Measurements from ENCODE around the gene GPER1.
"Not testable (repeated sequence)": the region's sequence is repeated elsewhere in the genome, so short reads cannot be mapped to it uniquely, and the experiment has no call there.

The GPER1 gene

GRCh38 chr7:1112109-1112508 is 24.2 kb downstream of the GPER1 start:
- H3K27me3 Mint-ChIP-seq (ENCODE audit: low read depth) = peaks cover 4% of the 10 kb centered on the region
- no peaks in the 10 kb centered on the region for H3K9me3 Mint-ChIP-seq
- H3K36me3 Mint-ChIP-seq (ENCODE audit: low read depth) = peaks cover 12% of the 10 kb centered on the region
- peaks cover 10% of the 10 kb centered on the region for H3K4me1 Mint-ChIP-seq
- TF ChIP-seq CTCF (IDR thresholded peaks at IDR 0.05; ENCODE audit: unreplicated experiment in 3 of 3) = no peak
- no peak overlapping the region for H3K27ac Mint-ChIP-seq
- no peak overlapping the region for H3K4me3 Mint-ChIP-seq

GRCh38 chr7:1112625-1113547 is 25.0 kb downstream of the GPER1 start:
- TF ChIP-seq CTCF (IDR thresholded peaks at IDR 0.05; ENCODE audit: unreplicated experiment in 3 of 3) = no peak
- H3K27ac Mint-ChIP-seq = no peak overlapping the region
- peaks cover 18% of the 10 kb centered on the region for H3K36me3 Mint-ChIP-seq (ENCODE audit: low read depth)
- peaks cover 5% of the 10 kb centered on the region for H3K4me1 Mint-ChIP-seq
- peaks cover 7% of the 10 kb centered on the region for H3K27me3 Mint-ChIP-seq (ENCODE audit: low read depth)
- no peaks in the 10 kb centered on the region for H3K9me3 Mint-ChIP-seq
- no peak overlapping the region for H3K4me3 Mint-ChIP-seq

DNA sequence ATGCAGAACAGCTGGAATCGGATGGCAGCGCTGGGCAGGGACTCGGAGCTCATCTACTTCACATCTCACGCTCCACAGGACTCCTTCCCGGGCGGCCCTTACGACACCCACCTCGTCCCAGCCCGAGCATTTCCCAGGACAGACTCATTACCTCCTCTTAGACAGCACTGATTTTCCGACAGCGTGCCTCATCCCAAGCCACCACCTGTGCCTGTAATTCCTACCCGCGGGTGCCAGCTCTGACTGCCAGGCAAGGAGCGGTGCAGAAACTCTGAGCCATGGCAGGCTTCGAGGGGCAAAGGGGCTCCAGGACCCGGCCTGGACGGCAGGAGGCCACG is 25.6 kb downstream of the GPER1 start:
- no peak overlapping the region for H3K4me3 Mint-ChIP-seq
- peaks cover 21% of the 10 kb centered on the region for H3K36me3 Mint-ChIP-seq (ENCODE audit: low read depth)
- H3K27ac Mint-ChIP-seq = no peak overlapping the region
- H3K4me1 Mint-ChIP-seq = peaks cover 5% of the 10 kb centered on the region
- peaks cover 7% of the 10 kb centered on the region for H3K27me3 Mint-ChIP-seq (ENCODE audit: low read depth)
- H3K9me3 Mint-ChIP-seq = no peaks in the 10 kb centered on the region
- no peak for TF ChIP-seq CTCF (IDR thresholded peaks at IDR 0.05; ENCODE audit: unreplicated experiment in 3 of 3)

- H3K36me3 Mint-ChIP-seq (ENCODE audit: low read depth) = peaks cover 21% of the 10 kb centered on the region
- no peak for TF ChIP-seq CTCF (IDR thresholded peaks at IDR 0.05; ENCODE audit: unreplicated experiment in 3 of 3)
- H3K4me3 Mint-ChIP-seq = no peak overlapping the region
- peaks cover 3% of the 10 kb centered on the region for H3K4me1 Mint-ChIP-seq
- no peaks in the 10 kb centered on the region for H3K9me3 Mint-ChIP-seq
- no peak overlapping the region for H3K27ac Mint-ChIP-seq
- H3K27me3 Mint-ChIP-seq (ENCODE audit: low read depth) = peaks cover 4% of the 10 kb centered on the region
These were observed 26.2 kb downstream of the GPER1 start for GRCh38 chr7:1114088-1114487.

GRCh38 chr7:1114505-1114904 is 26.6 kb downstream of the GPER1 start:
- H3K27me3 Mint-ChIP-seq (ENCODE audit: low read depth) = peaks cover 3% of the 10 kb centered on the region
- no peaks in the 10 kb centered on the region for H3K4me1 Mint-ChIP-seq
- no peak overlapping the region for H3K4me3 Mint-ChIP-seq
- no peaks in the 10 kb centered on the region for H3K9me3 Mint-ChIP-seq
- no peak overlapping the region for H3K27ac Mint-ChIP-seq
- TF ChIP-seq CTCF (IDR thresholded peaks at IDR 0.05; ENCODE audit: unreplicated experiment in 3 of 3) = peak in 1 of 3 experiments; percentile 19
- peaks cover 21% of the 10 kb centered on the region for H3K36me3 Mint-ChIP-seq (ENCODE audit: low read depth)

- not testable (repeated sequence) for H3K9me3 Mint-ChIP-seq; H3K4me1 Mint-ChIP-seq; H3K27ac Mint-ChIP-seq; H3K4me3 Mint-ChIP-seq; H3K27me3 Mint-ChIP-seq (ENCODE audit: low read depth)
- peaks cover 21% of the 10 kb centered on the region for H3K36me3 Mint-ChIP-seq (ENCODE audit: low read depth)
These were observed 27.5 kb downstream of the GPER1 start for GRCh38 chr7:1115171-1116045.

DNA sequence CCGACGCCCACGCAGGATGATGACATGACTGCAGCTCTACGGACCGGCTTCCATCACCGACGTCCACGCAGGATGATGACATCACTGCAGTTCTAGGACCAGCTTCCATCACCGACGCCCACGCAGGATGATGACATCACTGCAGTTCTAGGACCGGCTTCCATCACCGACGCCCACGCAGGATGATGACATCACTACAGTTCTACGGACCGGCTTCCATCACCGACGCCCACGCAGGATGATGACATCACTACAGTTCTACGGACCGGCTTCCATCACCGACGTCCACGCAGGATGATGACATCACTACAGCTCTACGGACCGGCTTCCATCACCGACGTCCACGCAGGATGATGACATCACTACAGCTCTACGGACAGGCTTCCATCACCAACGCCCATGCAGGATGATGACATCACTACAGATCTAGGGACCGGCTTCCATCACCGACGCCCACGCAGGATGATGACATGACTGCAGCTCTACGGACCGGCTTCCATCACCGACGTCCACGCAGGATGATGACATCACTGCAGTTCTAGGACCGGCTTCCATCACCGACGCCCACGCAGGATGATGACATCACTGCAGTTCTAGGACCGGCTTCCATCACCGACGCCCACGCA is 28.6 kb downstream of the GPER1 start:
- not testable (repeated sequence) for H3K4me3 Mint-ChIP-seq; H3K4me1 Mint-ChIP-seq; H3K27me3 Mint-ChIP-seq (ENCODE audit: low read depth); H3K9me3 Mint-ChIP-seq; H3K27ac Mint-ChIP-seq
- peaks cover 21% of the 10 kb centered on the region for H3K36me3 Mint-ChIP-seq (ENCODE audit: low read depth)

Data from nephron (organoid).